Measurements from ENCODE around the gene EMP1. TPM values are rescaled to one million over a fixed set of nuclear protein-coding genes. Genes with fewer than 3 reads are reported as not detected.

Gene EMP1
- total and polyA plus RNA-seq, 2 experiments from 2014 or later, result 0.07 to 0.39 TPM

Other genes starting within 250 kb of the EMP1 start
- not detected in 2 replicates for gene GPRC5D, start 244.6 kb upstream of the EMP1 start, total RNA-seq (2014; rRNA removed; shearing (Covaris generic))
- not detected in 2 replicates for gene GPRC5D, start 244.6 kb upstream of the EMP1 start, polyA plus RNA-seq (2016; fragmentation: Nextera tagmentation; extraction: Ambion mirVana)
- gene HEBP1, start 196.5 kb upstream of the EMP1 start, total RNA-seq (2014; rRNA removed; shearing (Covaris generic)), result 25.2 and 33.9 TPM in 2 replicates
- gene HEBP1, start 196.5 kb upstream of the EMP1 start, polyA plus RNA-seq (2016; fragmentation: Nextera tagmentation; extraction: Ambion mirVana), result 45.1 and 46.8 TPM in 2 replicates
- gene FAM234B, start 152.3 kb upstream of the EMP1 start, total RNA-seq (2014; rRNA removed; shearing (Covaris generic)), result 20.1 and 21.1 TPM in 2 replicates
- gene FAM234B, start 152.3 kb upstream of the EMP1 start, polyA plus RNA-seq (2016; fragmentation: Nextera tagmentation; extraction: Ambion mirVana), result 9.5 TPM in 2 replicates
- 0.17 and 1.0 TPM in 2 replicates for gene GSG1, start 93.1 kb upstream of the EMP1 start, total RNA-seq (2014; rRNA removed; shearing (Covaris generic))
- 0.63 and 1.5 TPM in 2 replicates for gene GSG1, start 93.1 kb upstream of the EMP1 start, polyA plus RNA-seq (2016; fragmentation: Nextera tagmentation; extraction: Ambion mirVana)

Measured in GM23338 (cell line).